Endothelial cell of umbilical vein (primary cell): ENCODE data around the gene KCNMA1. TPM values are rescaled to one million over a fixed set of nuclear protein-coding genes. Genes with fewer than 3 reads are reported as not detected.

Experiments used
- BruUV-seq: library from RNA; stranded (reverse); fragments of 400-500 nt; replicated peaks from 2 replicates; lab custom pipeline; 2021; lab: Mats Ljungman, UMichigan
- CTCF ChIA-PET: fragments of 300-600, 350-600 bp; sonication (Branson Sonifier 250); formaldehyde crosslinking; loops from one replicate; lab custom pipeline; 2021; ENCODE audit warnings: antibody characterized with exemption, inconsistent platforms; lab: Charles Lee
- POLR2A ChIA-PET: fragments of 300-600, 350-600 bp; sonication (Branson Sonifier 250); formaldehyde crosslinking; loops from one replicate; lab custom pipeline; 2021; ENCODE audit warnings: antibody characterized with exemption, inconsistent platforms; lab: Charles Lee
- DNase-seq: peaks from one replicate; pipeline ENCODE4 v3.0.0-alpha.2; 2011; ENCODE audit warnings: low read depth, low spot score
- FAIRE-seq: peaks from 2 replicates; lab custom pipeline; 2011; peaks lifted over from hg19 to GRCh38; lab: Jason Lieb, UNC
- H2AFZ ChIP-seq: 2 replicates; pipeline ENCODE4 v1.6.0; 2012; ENCODE audit warnings: low read depth, low read length, control low read depth, inconsistent platforms
- H3K27ac ChIP-seq: 2 replicates; pipeline ENCODE4 v1.5.1; 2011; ENCODE audit warnings: low read depth, mild to moderate bottlenecking, control low read depth, low read length, moderate library complexity; ENCODE audit not compliant: insufficient read depth
- H3K27me3 ChIP-seq, 2 experiments: 2 replicates each; pipeline versions ENCODE4 v1.6.0 to v1.6.1; 2011; ENCODE audit warnings: low read length in 2 of 2, mixed read lengths in 1 of 2; ENCODE audit not compliant: control insufficient read depth in 2 of 2, insufficient read depth in 2 of 2
- H3K36me3 ChIP-seq, 2 experiments: 2 replicates in 1 of 2; 3 replicates in 1 of 2; pipeline ENCODE4 v1.5.1; 2011; ENCODE audit warnings: low read length in 2 of 2, mild to moderate bottlenecking in 1 of 2, moderate library complexity in 1 of 2; ENCODE audit not compliant: control insufficient read depth in 2 of 2, insufficient read depth in 2 of 2; ENCODE audit errors: extremely low read depth in 1 of 2
- H3K4me1 ChIP-seq: 3 replicates; pipeline ENCODE4 v1.5.1; 2011; ENCODE audit warnings: mild to moderate bottlenecking, low read length; ENCODE audit not compliant: control insufficient read depth, insufficient read depth; ENCODE audit errors: extremely low read depth
- H3K4me2 ChIP-seq: 2 replicates; pipeline ENCODE4 v1.6.1; 2011; ENCODE audit warnings: low read length, control low read depth, mixed read lengths; ENCODE audit not compliant: insufficient read depth
- H3K4me3 ChIP-seq, 3 experiments: fragments of 200-600 bp in 1 of 3; sonication (generic), shearing (Covaris generic) in 1 of 3; replicated peaks in 1 of 3; 2 replicates each; pipeline ENCODE4 v1.5.1; 2011 to 2016; ENCODE audit warnings: control low read depth in 3 of 3, low read length in 3 of 3, mild to moderate bottlenecking in 2 of 3, inconsistent platforms in 1 of 3, low read depth in 1 of 3, moderate library complexity in 1 of 3; ENCODE audit not compliant: insufficient read depth in 1 of 3
- H3K79me2 ChIP-seq: 2 replicates; pipeline ENCODE4 v1.6.0; 2012; ENCODE audit warnings: low read length, inconsistent platforms; ENCODE audit not compliant: control insufficient read depth, insufficient read depth
- H3K9ac ChIP-seq: replicated peaks from 2 replicates; pipeline ENCODE3; 2011; ENCODE audit warnings: low read length, control low read depth; ENCODE audit not compliant: insufficient read depth; ENCODE audit errors: extremely low read depth
- H3K9me1 ChIP-seq: replicated peaks from 3 replicates; pipeline ENCODE4 v1.6.0; 2011; ENCODE audit warnings: mild to moderate bottlenecking, low read length; ENCODE audit not compliant: control insufficient read depth, insufficient read depth; ENCODE audit errors: extremely low read depth
- H3K9me3 ChIP-seq: replicated peaks from 2 replicates; pipeline ENCODE4 v1.5.1; 2012; ENCODE audit warnings: low read length, inconsistent platforms; ENCODE audit not compliant: control insufficient read depth, insufficient read depth
- H4K20me1 ChIP-seq: replicated peaks from 2 replicates; pipeline ENCODE3; 2011; ENCODE audit warnings: mild to moderate bottlenecking, low read length; ENCODE audit not compliant: control insufficient read depth, insufficient read depth; ENCODE audit errors: extremely low read depth
- EZH2 ChIP-seq: IDR thresholded peaks from 2 replicates; pipeline ENCODE4 v1.6.1; 2012; ENCODE audit warnings: borderline replicate concordance, low read depth, mild to moderate bottlenecking, moderate library complexity, low read length, inconsistent platforms; ENCODE audit not compliant: severe bottlenecking
- FOS ChIP-seq: IDR thresholded peaks from 2 replicates; pipeline ENCODE4 v1.6.1; 2011; ENCODE audit warnings: mild to moderate bottlenecking, low read length, moderate library complexity, borderline replicate concordance; ENCODE audit not compliant: insufficient read depth
- GATA2 ChIP-seq: IDR thresholded peaks from 2 replicates; pipeline ENCODE4 v1.7.0; 2011; ENCODE audit warnings: low read depth, mild to moderate bottlenecking, moderate library complexity, mixed read lengths, low read length; ENCODE audit not compliant: insufficient read length, insufficient read depth
- JUN ChIP-seq: IDR thresholded peaks from 2 replicates; pipeline ENCODE4 v1.6.1; 2011; ENCODE audit warnings: borderline replicate concordance, low read depth; ENCODE audit not compliant: insufficient read length, insufficient read depth
- MYC ChIP-seq: IDR thresholded peaks from one replicate; pipeline ENCODE4 v1.6.1; 2011; ENCODE audit warnings: mild to moderate bottlenecking, low read depth, low read length
- POLR2A ChIP-seq: IDR thresholded peaks from 2 replicates; pipeline ENCODE4 v1.6.1; 2012; ENCODE audit warnings: low read depth, mild to moderate bottlenecking, control low read depth, low read length
- POLR2AphosphoS5 ChIP-seq: IDR thresholded peaks from 2 replicates; pipeline ENCODE4 v1.6.1; 2012; ENCODE audit warnings: low read depth, mild to moderate bottlenecking, control low read depth, low read length, moderate library complexity; ENCODE audit not compliant: insufficient read depth
- dilution Hi-C: fragments of 300-500 bp; cut with MboI; formaldehyde crosslinking; loops from one replicate; pipeline ENCODE4 v1.15.0; 2019; ENCODE audit warnings: low sequenced_read_pairs; ENCODE audit not compliant: extremely low pct_ligation_motif_present
- intact Hi-C: fragments of 100-400 bp; cut with micrococcal nuclease; formaldehyde crosslinking; loops from one replicate; pipeline ENCODE4 v1.10.0; 2022
- polyA plus RNA-seq, 4 experiments: library from polyadenylated mRNA; depleted of rRNA in 3 of 4; stranded (reverse) in 3 of 4; unstranded in 1 of 4; fragments of >200 nt; gene quantifications; 2 replicates each; pipeline versions ENCODE4 v1.2.1 to v1.2.3, GENCODE V29; 2011 to 2012; ENCODE audit warnings: missing spikeins in 1 of 4
- total RNA-seq: library from RNA; stranded (reverse); gene quantifications from 2 replicates; pipeline ENCODE4 v1.2.3, GENCODE V29; 2021
- TF ChIP-seq, protein P1 (sequence below): IDR thresholded peaks from 2 replicates; pipeline ENCODE4 v1.6.1; 2011; ENCODE audit not compliant: insufficient read depth, insufficient read length
- TF ChIP-seq, protein P2 (sequence below), 2 donors: IDR thresholded peaks; 1 replicate in 1 of 2; 2 replicates in 1 of 2; pipeline ENCODE4 v1.5.1; 2011; ENCODE audit warnings: low read length in 2 of 2, mild to moderate bottlenecking in 2 of 2, moderate library complexity in 2 of 2, control low read depth in 1 of 2, inconsistent platforms in 1 of 2, low read depth in 1 of 2; ENCODE audit not compliant: insufficient read depth in 1 of 2; ENCODE audit errors: extremely low read depth in 1 of 2

Gene KCNMA1
- total and polyA plus RNA-seq, 2 donors (not counting 3 experiments of a cell fraction or from before 2014, with no cell fraction given), result 0.10 to 0.82 TPM

DNA sequence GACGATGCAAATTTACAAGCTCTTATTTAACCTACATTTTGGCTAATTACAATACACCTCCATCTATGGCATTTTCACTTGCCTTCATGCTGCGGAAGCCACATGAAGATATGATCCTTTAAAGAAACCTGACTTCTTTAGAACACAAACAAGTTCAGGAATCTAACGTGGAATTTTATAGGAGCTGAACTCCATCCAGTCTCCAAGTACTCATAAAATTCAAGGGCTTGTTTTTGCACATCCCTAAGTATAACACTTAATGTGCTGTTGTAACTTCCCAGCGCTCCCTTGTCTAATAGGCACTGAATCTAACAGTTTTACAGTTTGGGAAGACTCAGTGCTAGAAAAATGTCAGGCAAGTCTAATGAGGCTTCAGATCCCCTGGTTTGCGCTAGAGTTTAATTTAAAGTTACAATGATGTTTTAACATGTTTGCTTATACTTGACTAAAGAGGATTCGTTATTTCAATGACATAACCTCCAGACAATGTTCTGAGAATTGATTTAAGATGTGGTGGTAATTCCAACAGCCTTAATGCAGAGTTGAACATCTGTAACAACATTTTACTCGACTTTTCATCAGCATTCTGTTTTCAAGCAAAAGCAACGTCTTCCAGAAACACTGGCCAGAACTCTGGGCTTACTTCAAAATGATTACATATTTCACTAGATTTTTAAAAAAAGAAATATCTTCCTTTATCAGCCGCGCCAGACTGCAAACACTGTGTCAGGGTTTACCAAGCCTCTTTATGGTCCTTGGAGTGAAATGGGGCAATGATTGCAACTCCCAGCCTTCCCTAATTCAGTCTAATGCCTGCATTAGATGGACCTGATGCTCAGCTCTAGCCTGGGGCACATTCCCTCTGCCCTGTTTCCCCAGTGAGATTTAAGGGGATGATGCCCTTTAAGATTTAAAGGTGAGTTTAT is 664.3 kb downstream of the KCNMA1 start:
- no peaks in the 10 kb centered on the region for H3K27me3 ChIP-seq
- H3K36me3 ChIP-seq, result no peaks in the 10 kb centered on the region
- H3K27ac ChIP-seq, result no peak overlapping the region
- FAIRE-seq (no peak), DNase-seq (no peak)
- intact Hi-C loops, result no loop called here
- no peaks in the 10 kb centered on the region for H3K9me3 ChIP-seq
- dilution Hi-C loops, result no loop called here
- H3K79me2 ChIP-seq, result no peaks in the 10 kb centered on the region
- CTCF ChIA-PET, result interaction anchor here (0.8 to 3.0 kb wide), 3 partner anchors 12 to 19 kb away, joined by 3 to 10 read pairs (median 3); no protein-coding TSS in a partner anchor
- POLR2A ChIA-PET, result no interaction called here
- H3K4me1 ChIP-seq, result no peaks in the 10 kb centered on the region
- H3K4me3 ChIP-seq, result no peak overlapping the region
- H3K4me2 ChIP-seq, result no peak overlapping the region
- H3K9me1 ChIP-seq, result no peaks in the 10 kb centered on the region
- H3K9ac ChIP-seq, result no peak overlapping the region
- no peak overlapping the region for H2AFZ ChIP-seq
- TF ChIP-seq MYC (no peak), POLR2AphosphoS5 (no peak), FOS (no peak), POLR2A (no peak), EZH2 (no peak), JUN (no peak), GATA2 (no peak)
- TF ChIP-seq, protein P1, sequence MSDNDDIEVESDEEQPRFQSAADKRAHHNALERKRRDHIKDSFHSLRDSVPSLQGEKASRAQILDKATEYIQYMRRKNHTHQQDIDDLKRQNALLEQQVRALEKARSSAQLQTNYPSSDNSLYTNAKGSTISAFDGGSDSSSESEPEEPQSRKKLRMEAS, result no peak
- TF ChIP-seq, protein P2, sequence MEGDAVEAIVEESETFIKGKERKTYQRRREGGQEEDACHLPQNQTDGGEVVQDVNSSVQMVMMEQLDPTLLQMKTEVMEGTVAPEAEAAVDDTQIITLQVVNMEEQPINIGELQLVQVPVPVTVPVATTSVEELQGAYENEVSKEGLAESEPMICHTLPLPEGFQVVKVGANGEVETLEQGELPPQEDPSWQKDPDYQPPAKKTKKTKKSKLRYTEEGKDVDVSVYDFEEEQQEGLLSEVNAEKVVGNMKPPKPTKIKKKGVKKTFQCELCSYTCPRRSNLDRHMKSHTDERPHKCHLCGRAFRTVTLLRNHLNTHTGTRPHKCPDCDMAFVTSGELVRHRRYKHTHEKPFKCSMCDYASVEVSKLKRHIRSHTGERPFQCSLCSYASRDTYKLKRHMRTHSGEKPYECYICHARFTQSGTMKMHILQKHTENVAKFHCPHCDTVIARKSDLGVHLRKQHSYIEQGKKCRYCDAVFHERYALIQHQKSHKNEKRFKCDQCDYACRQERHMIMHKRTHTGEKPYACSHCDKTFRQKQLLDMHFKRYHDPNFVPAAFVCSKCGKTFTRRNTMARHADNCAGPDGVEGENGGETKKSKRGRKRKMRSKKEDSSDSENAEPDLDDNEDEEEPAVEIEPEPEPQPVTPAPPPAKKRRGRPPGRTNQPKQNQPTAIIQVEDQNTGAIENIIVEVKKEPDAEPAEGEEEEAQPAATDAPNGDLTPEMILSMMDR (IDR thresholded peaks at IDR 0.05; ENCODE audit: extremely low read depth in 1 of 2, insufficient read depth in 1 of 2, low read depth in 1 of 2, low read length in 2 of 2), result no peak
- no TSS peak for BruUV-seq
- no peaks in the 10 kb centered on the region for H4K20me1 ChIP-seq
